WTC11 (cell line): ENCODE measurements around the gene SND1. TPM values are rescaled to one million over a fixed set of nuclear protein-coding genes. Genes with fewer than 3 reads are reported as not detected.

Source experiments
- ATAC-seq: fragments of 200-7000 bp; cut with Tn5 transposase; 2 replicates; pipeline ENCODE4 v1.10.0; 2021; ENCODE audit warnings: mild to moderate bottlenecking, moderate library complexity
- CTCF ChIA-PET: fragments of 300-600 bp; sonication (Branson Sonifier 250); formaldehyde crosslinking; loops from one replicate; lab custom pipeline; 2021; ENCODE audit warnings: antibody characterized with exemption; lab: Charles Lee
- POLR2A ChIA-PET: fragments of 350-600 bp; sonication (Branson Sonifier 250); formaldehyde crosslinking; loops from one replicate; lab custom pipeline; 2021; ENCODE audit warnings: antibody characterized with exemption; lab: Charles Lee
- DNase-seq: peaks from one replicate; pipeline ENCODE4 v3.0.0; 2021; ENCODE audit warnings: low spot score
- H3K27ac Mint-ChIP-seq: 2 replicates; pipeline ENCODE4 v1.8.0; 2021; ENCODE audit warnings: mixed read lengths
- H3K27me3 Mint-ChIP-seq: 2 replicates; pipeline ENCODE4 v1.8.0; 2021; ENCODE audit warnings: low read depth, mild to moderate bottlenecking, moderate library complexity, mixed read lengths
- H3K36me3 Mint-ChIP-seq: 2 replicates; pipeline ENCODE4 v1.8.0; 2021; ENCODE audit warnings: mixed read lengths
- H3K4me1 Mint-ChIP-seq: 2 replicates; pipeline ENCODE4 v1.8.0; 2022; ENCODE audit warnings: mixed read lengths
- H3K4me3 Mint-ChIP-seq: 2 replicates; pipeline ENCODE4 v1.8.0; 2021; ENCODE audit warnings: mild to moderate bottlenecking, moderate library complexity, mixed read lengths
- H3K9me3 Mint-ChIP-seq: 2 replicates; pipeline ENCODE4 v1.8.0; 2021; ENCODE audit warnings: mixed read lengths
- ARID4B ChIP-seq: sonication (generic); formaldehyde crosslinking; IDR thresholded peaks from 2 replicates; pipeline ENCODE4 v1.8.0; 2023; ENCODE audit warnings: missing genetic modification reagents, mild to moderate bottlenecking, borderline replicate concordance
- ATF6 ChIP-seq: sonication (generic); formaldehyde crosslinking; IDR thresholded peaks from 2 replicates; pipeline ENCODE4 v1.8.1; 2023; ENCODE audit warnings: mild to moderate bottlenecking, missing genetic modification reagents
- EMX1 ChIP-seq: fragments of 250-450 bp; sonication (Bioruptor Pico); IDR thresholded peaks from 2 replicates; pipeline ENCODE4 v1.8.0; 2021; ENCODE audit warnings: mild to moderate bottlenecking
- FOXP1 ChIP-seq: sonication (generic); formaldehyde crosslinking; IDR thresholded peaks from 2 replicates; pipeline ENCODE4 v1.8.0; 2022; ENCODE audit warnings: missing genetic modification reagents, mild to moderate bottlenecking, moderate library complexity, borderline replicate concordance
- MLX ChIP-seq: sonication (generic); formaldehyde crosslinking; IDR thresholded peaks from 2 replicates; pipeline ENCODE4 v1.8.1; 2023; ENCODE audit warnings: mild to moderate bottlenecking, missing genetic modification reagents, moderate library complexity
- MXD4 ChIP-seq: fragments of 250-450 bp; sonication (Bioruptor Pico); IDR thresholded peaks from 2 replicates; pipeline ENCODE4 v1.8.0; 2021; ENCODE audit warnings: mild to moderate bottlenecking, moderate library complexity, borderline replicate concordance
- PRRX2 ChIP-seq: fragments of 250-450 bp; sonication (Bioruptor Pico); IDR thresholded peaks from 2 replicates; pipeline ENCODE4 v1.8.0; 2021; ENCODE audit warnings: mild to moderate bottlenecking
- RELA ChIP-seq: sonication (generic); formaldehyde crosslinking; IDR thresholded peaks from 2 replicates; pipeline ENCODE4 v1.8.1; 2022; ENCODE audit warnings: missing genetic modification reagents, mild to moderate bottlenecking, borderline replicate concordance
- SMAD4 ChIP-seq: sonication (generic); formaldehyde crosslinking; IDR thresholded peaks from 2 replicates; pipeline ENCODE4 v1.8.0; 2022; ENCODE audit warnings: mild to moderate bottlenecking, missing genetic modification reagents
- ZMAT4 ChIP-seq: fragments of 250-450 bp; sonication (Bioruptor Pico); IDR thresholded peaks from 2 replicates; pipeline ENCODE4 v1.9.0; 2021; ENCODE audit warnings: mild to moderate bottlenecking
- ZNF121 ChIP-seq: sonication (generic); formaldehyde crosslinking; IDR thresholded peaks from 2 replicates; pipeline ENCODE4 v1.8.0; 2023; ENCODE audit warnings: missing genetic modification reagents
- ZNF423 ChIP-seq: fragments of 250-450 bp; sonication (Bioruptor Pico); IDR thresholded peaks from 2 replicates; pipeline ENCODE4 v2.1.2; 2022; ENCODE audit warnings: mild to moderate bottlenecking, moderate library complexity
- total RNA-seq: library from RNA; stranded (reverse); gene quantifications from 3 replicates; pipeline ENCODE4 v1.2.3, GENCODE V29; 2021
- TF ChIP-seq, protein P1 (sequence below): sonication (generic); formaldehyde crosslinking; IDR thresholded peaks from 2 replicates; pipeline ENCODE4 v1.8.0; 2022; ENCODE audit warnings: mild to moderate bottlenecking, missing genetic modification reagents
- TF ChIP-seq, protein P2 (sequence below): sonication (generic); formaldehyde crosslinking; IDR thresholded peaks from 2 replicates; pipeline ENCODE4 v1.8.0; 2023; ENCODE audit warnings: missing genetic modification reagents
- TF ChIP-seq, protein P3 (sequence below): sonication (generic); formaldehyde crosslinking; IDR thresholded peaks from 2 replicates; pipeline ENCODE4 v1.8.1; 2023; ENCODE audit warnings: mild to moderate bottlenecking, moderate library complexity, missing genetic modification reagents
- TF ChIP-seq, protein P4 (sequence below): sonication (generic); formaldehyde crosslinking; IDR thresholded peaks from 2 replicates; pipeline ENCODE4 v1.8.1; 2022; ENCODE audit warnings: missing genetic modification reagents, borderline replicate concordance

SND1 gene
- total RNA-seq, 1 experiment from 2014 or later: 261 TPM

DNA sequence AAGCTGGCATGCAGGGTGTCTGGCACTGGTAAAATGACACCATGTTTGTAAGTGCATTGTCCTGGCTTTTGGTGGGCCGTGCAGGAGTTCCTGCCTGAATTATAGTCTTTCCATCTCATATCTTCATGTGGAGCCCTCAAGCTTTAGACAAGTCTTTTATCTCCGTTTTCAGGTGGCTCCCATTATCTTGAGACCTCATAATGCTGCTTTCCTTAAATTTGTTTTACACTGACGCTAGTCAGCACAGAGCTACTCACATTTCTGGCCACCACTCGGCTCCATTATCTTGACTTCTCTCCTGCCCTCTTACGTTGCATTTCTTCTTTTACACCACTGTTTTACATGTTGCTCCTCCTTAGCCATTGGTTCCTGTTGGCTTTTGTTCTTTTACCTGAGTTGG lies 342.0 kb downstream of the SND1 start:
- Mint-ChIP-seq H3K27ac (peak overlapping the region; percentile 43), H3K9me3 (no peaks in the 10 kb centered on the region), H3K27me3 (no peaks in the 10 kb centered on the region), H3K36me3 (peaks cover 17% of the 10 kb centered on the region), H3K4me1 (peaks cover 38% of the 10 kb centered on the region), H3K4me3 (no peak overlapping the region)
- TF ChIP-seq MLX (CRISPR knock-in tag) (no peak), ZMAT4 (CRISPR knock-in tag) (no peak), ZNF423 (CRISPR knock-in tag) (no peak)
- DNase-seq (no peak), ATAC-seq (no peak)
- ChIA-PET POLR2A (no interaction called here), CTCF (interaction anchor here (1.1 kb wide), 2 partner anchors 25 to 387 kb away, joined by 3 read pairs; no protein-coding TSS in a partner anchor)

DNA sequence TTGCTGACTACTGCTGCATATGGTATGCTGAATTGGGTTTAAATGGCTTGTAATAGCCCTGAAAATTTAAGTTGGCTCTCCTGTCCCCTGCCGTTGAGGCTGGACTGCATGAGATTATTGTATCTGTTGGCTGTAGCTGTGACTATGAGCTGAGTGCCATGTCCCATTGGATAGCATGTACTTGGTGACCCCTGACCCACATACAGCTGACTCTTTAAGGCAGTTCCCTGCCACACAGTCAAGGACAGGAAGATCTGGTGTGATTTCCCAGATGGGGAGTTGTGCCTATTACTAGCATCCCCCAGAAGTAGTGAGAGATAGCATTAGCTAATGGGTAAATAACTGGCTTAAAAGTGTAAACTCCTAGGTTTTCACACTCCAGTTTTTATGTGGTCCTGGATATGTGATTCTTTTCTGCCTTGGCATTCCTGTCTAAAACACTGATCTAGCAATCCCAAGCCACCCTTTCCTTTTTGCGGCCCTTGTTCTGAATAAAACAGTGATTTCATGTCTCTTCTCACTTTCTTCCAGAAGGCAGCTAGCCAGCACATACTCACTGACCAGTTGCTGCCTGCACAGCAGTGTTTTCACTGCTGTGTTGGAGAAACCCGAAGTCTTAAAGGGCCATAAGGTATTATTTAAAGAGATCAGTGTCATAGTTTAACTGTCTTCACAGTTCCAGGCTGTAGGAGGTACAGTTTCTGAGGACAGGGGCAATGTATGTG lies 343.3 kb downstream of the SND1 start:
- ATAC-seq (no peak), DNase-seq (no peak)
- Mint-ChIP-seq H3K4me1 (peaks cover 38% of the 10 kb centered on the region), H3K27ac (peak overlapping the region; percentile 80), H3K27me3 (no peaks in the 10 kb centered on the region), H3K4me3 (no peak overlapping the region), H3K9me3 (no peaks in the 10 kb centered on the region), H3K36me3 (peaks cover 17% of the 10 kb centered on the region)
- TF ChIP-seq SMAD4 (CRISPR knock-in tag) (no peak), ZNF423 (CRISPR knock-in tag) (no peak), FOXP1 (no peak), ATF6 (CRISPR knock-in tag) (no peak), PRRX2 (no peak), ZNF121 (CRISPR knock-in tag) (no peak), MLX (CRISPR knock-in tag) (no peak), MXD4 (CRISPR knock-in tag) (no peak)
- TF ChIP-seq, protein P1, sequence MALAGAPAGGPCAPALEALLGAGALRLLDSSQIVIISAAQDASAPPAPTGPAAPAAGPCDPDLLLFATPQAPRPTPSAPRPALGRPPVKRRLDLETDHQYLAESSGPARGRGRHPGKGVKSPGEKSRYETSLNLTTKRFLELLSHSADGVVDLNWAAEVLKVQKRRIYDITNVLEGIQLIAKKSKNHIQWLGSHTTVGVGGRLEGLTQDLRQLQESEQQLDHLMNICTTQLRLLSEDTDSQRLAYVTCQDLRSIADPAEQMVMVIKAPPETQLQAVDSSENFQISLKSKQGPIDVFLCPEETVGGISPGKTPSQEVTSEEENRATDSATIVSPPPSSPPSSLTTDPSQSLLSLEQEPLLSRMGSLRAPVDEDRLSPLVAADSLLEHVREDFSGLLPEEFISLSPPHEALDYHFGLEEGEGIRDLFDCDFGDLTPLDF (CRISPR knock-in tag): no peak
- TF ChIP-seq, protein P2, sequence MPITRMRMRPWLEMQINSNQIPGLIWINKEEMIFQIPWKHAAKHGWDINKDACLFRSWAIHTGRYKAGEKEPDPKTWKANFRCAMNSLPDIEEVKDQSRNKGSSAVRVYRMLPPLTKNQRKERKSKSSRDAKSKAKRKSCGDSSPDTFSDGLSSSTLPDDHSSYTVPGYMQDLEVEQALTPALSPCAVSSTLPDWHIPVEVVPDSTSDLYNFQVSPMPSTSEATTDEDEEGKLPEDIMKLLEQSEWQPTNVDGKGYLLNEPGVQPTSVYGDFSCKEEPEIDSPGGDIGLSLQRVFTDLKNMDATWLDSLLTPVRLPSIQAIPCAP (CRISPR knock-in tag): no peak
- TF ChIP-seq, protein P3, sequence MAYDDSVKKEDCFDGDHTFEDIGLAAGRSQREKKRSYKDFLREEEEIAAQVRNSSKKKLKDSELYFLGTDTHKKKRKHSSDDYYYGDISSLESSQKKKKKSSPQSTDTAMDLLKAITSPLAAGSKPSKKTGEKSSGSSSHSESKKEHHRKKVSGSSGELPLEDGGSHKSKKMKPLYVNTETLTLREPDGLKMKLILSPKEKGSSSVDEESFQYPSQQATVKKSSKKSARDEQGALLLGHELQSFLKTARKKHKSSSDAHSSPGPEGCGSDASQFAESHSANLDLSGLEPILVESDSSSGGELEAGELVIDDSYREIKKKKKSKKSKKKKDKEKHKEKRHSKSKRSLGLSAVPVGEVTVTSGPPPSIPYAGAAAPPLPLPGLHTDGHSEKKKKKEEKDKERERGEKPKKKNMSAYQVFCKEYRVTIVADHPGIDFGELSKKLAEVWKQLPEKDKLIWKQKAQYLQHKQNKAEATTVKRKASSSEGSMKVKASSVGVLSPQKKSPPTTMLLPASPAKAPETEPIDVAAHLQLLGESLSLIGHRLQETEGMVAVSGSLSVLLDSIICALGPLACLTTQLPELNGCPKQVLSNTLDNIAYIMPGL (CRISPR knock-in tag): no peak
- ChIA-PET CTCF (interaction anchor here (0.6 to 1.1 kb wide), 5 partner anchors 13 to 214 kb away, joined by 3 to 5 read pairs (median 4); no protein-coding TSS in a partner anchor), POLR2A (interaction anchor here (1.0 kb wide), 1 partner anchor 304 kb away, joined by 3 read pairs; no protein-coding TSS in a partner anchor)

DNA sequence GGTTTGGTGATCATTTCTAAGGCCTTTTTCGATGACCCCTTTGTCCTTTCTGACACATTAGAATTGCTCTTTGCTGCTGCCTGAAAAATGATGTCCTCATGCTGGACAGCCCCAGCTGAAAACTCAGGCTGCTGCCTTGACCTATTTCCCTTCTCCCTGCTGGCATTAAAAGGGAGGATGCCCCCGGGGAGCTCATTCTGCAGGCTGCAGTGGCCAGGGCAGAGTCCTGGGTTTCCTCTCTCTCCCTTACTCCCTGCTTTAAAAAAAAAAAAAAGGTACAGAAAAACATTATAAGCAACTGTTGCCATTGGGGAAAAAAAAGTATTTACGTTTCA lies 343.9 kb downstream of the SND1 start:
- ChIA-PET POLR2A (interaction anchor here (1.0 kb wide), 1 partner anchor 304 kb away, joined by 3 read pairs; no protein-coding TSS in a partner anchor), CTCF (interaction anchor here (0.6 to 1.1 kb wide), 5 partner anchors 13 to 214 kb away, joined by 3 to 5 read pairs (median 4); no protein-coding TSS in a partner anchor)
- no peak for ATAC-seq
- H3K9me3 Mint-ChIP-seq: no peaks in the 10 kb centered on the region
- no peak for DNase-seq
- no peaks in the 10 kb centered on the region for H3K27me3 Mint-ChIP-seq
- no peak overlapping the region for H3K4me3 Mint-ChIP-seq
- peaks cover 17% of the 10 kb centered on the region for H3K36me3 Mint-ChIP-seq
- H3K27ac Mint-ChIP-seq: no peak overlapping the region
- H3K4me1 Mint-ChIP-seq: peaks cover 38% of the 10 kb centered on the region
- TF ChIP-seq RELA (CRISPR knock-in tag): no peak
- TF ChIP-seq ARID4B (CRISPR knock-in tag): no peak
- no peak for TF ChIP-seq EMX1
- TF ChIP-seq, protein P4, sequence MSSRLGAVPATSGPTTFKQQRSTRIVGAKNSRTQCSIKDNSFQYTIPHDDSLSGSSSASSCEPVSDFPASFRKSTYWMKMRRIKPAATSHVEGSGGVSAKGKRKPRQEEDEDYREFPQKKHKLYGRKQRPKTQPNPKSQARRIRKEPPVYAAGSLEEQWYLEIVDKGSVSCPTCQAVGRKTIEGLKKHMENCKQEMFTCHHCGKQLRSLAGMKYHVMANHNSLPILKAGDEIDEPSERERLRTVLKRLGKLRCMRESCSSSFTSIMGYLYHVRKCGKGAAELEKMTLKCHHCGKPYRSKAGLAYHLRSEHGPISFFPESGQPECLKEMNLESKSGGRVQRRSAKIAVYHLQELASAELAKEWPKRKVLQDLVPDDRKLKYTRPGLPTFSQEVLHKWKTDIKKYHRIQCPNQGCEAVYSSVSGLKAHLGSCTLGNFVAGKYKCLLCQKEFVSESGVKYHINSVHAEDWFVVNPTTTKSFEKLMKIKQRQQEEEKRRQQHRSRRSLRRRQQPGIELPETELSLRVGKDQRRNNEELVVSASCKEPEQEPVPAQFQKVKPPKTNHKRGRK (CRISPR knock-in tag): no peak
